Activated naive CD4-positive, alpha-beta T cell treated with anti-CD3 and anti-CD28 coated beads, Interleukin-2, amount 10 ng/mL, durations not matched to agents 7 days and 5 days (primary cell): ENCODE data around the gene NYAP2.

Experiments used
- CTCF ChIA-PET: fragments of 350-600 bp; sonication (Branson Sonifier 250); formaldehyde crosslinking; loops from one replicate; lab custom pipeline; 2021; ENCODE audit warnings: antibody characterized with exemption; lab: Charles Lee
- DNase-seq: peaks from one replicate; pipeline ENCODE4 v3.0.0-alpha.2; 2020
- H3K27ac Mint-ChIP-seq: one replicate; pipeline ENCODE4 v1.8.0; 2021; ENCODE audit warnings: mild to moderate bottlenecking, moderate library complexity, mixed read lengths
- H3K27me3 Mint-ChIP-seq: one replicate; pipeline ENCODE4 v1.8.0; 2021; ENCODE audit warnings: mild to moderate bottlenecking, mixed read lengths
- H3K36me3 Mint-ChIP-seq: one replicate; pipeline ENCODE4 v1.8.0; 2021; ENCODE audit warnings: mixed read lengths
- H3K4me1 Mint-ChIP-seq: one replicate; pipeline ENCODE4 v1.8.0; 2021; ENCODE audit warnings: mixed read lengths
- H3K4me3 Mint-ChIP-seq: one replicate; pipeline ENCODE4 v1.8.0; 2021; ENCODE audit warnings: mild to moderate bottlenecking, moderate library complexity, mixed read lengths
- H3K9me3 Mint-ChIP-seq: one replicate; pipeline ENCODE4 v1.8.0; 2021; ENCODE audit warnings: mixed read lengths

NYAP2 gene

DNA sequence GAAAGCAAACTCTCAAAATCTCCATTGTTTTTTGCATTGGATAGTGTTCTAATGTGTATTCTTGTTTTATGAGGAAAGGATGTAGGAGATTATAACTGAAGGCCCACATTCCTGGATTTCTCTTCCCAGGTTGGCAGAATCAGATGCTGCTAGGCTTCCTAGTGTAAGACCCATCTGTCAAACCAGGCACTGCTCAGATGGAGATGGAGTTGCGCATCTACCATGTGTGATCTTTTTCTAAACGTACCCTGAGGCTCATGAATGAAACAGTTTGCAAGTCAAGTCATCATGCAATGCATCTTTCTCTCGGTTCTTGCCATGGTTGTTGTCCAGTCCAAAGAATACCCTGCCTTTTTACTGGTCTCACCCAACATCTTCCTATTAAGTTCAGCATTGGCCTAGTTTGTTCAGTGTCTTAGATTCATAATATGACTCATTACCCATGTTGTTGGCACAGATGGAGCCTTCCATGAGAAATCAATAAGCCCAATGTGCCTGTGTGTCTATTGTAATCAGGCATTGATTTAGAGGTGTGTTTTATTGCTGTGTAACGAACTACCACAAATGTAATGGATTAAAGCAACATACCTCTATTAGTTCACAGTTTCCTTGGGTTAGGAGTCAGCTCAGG is 127.4 kb downstream of the NYAP2 start:
- Mint-ChIP-seq H3K4me3 (no peak overlapping the region), H3K27ac (no peak overlapping the region)
- CTCF ChIA-PET: no interaction called here

GRCh38 chr2:225531559-225531958 is 132.0 kb downstream of the NYAP2 start:
- Mint-ChIP-seq H3K4me1 (no peaks in the 10 kb centered on the region), H3K9me3 (no peaks in the 10 kb centered on the region), H3K27me3 (no peaks in the 10 kb centered on the region), H3K36me3 (no peaks in the 10 kb centered on the region), H3K27ac (no peak overlapping the region), H3K4me3 (no peak overlapping the region)
- CTCF ChIA-PET: no interaction called here
- no peak for DNase-seq

More for the DNA sequence above, 127.4 kb downstream of the NYAP2 start:
- DNase-seq: no peak
- no peaks in the 10 kb centered on the region for H3K27me3 Mint-ChIP-seq
- H3K9me3 Mint-ChIP-seq: no peaks in the 10 kb centered on the region
- H3K4me1 Mint-ChIP-seq: no peaks in the 10 kb centered on the region
- H3K36me3 Mint-ChIP-seq: no peaks in the 10 kb centered on the region

DNA sequence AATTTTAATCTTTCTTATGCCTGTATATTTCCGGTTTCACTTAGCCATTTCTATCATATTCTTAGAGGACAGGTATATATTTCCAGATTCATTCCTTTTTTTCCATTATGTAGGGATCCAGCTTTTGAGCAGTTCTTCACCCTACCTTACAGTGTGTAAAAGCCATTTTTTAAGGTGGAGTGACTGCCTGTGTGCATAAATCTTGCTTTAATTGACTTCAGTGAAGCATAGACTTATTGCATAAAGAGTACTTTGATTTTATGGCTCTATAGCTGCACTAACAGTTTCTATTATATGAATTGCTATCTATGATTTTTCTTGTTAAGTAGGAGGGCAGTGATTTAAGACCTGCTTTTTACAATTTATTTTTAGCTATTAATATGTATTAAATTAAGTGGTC is 132.6 kb downstream of the NYAP2 start:
- Mint-ChIP-seq H3K27me3 (no peaks in the 10 kb centered on the region), H3K4me1 (no peaks in the 10 kb centered on the region), H3K27ac (no peak overlapping the region), H3K4me3 (no peak overlapping the region), H3K9me3 (no peaks in the 10 kb centered on the region), H3K36me3 (no peaks in the 10 kb centered on the region)
- DNase-seq: no peak
- CTCF ChIA-PET: no interaction called here

DNA sequence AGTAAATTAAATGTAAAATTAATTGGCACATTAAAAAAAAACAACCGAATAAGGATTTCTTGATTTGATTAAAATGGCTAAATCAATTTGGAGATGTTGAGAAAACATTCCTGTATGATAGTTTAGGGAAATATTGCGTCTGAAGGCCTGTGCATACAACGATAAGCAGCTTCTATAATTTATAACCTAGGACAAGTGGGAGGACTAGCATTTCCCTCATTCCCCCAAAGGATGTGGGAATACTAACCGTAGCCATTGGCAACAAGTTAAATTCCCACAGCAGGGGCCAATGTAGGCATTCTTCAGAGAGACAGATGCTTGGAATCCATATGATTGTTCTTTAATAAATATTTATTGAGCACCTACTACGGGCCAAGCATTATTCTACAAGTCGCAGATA is 134.5 kb downstream of the NYAP2 start:
- no peak for DNase-seq
- Mint-ChIP-seq H3K4me3 (no peak overlapping the region), H3K36me3 (no peaks in the 10 kb centered on the region), H3K27me3 (no peaks in the 10 kb centered on the region), H3K9me3 (no peaks in the 10 kb centered on the region), H3K4me1 (no peaks in the 10 kb centered on the region), H3K27ac (no peak overlapping the region)
- CTCF ChIA-PET: no interaction called here

- Mint-ChIP-seq H3K4me1 (no peaks in the 10 kb centered on the region), H3K9me3 (no peaks in the 10 kb centered on the region), H3K4me3 (no peak overlapping the region), H3K27ac (no peak overlapping the region), H3K27me3 (no peaks in the 10 kb centered on the region), H3K36me3 (no peaks in the 10 kb centered on the region)
- CTCF ChIA-PET: no interaction called here
- no peak for DNase-seq
Measured at GRCh38 chr2:225534697-225535096, 135.2 kb downstream of the NYAP2 start.

- no peak for DNase-seq
- H3K36me3 Mint-ChIP-seq: no peaks in the 10 kb centered on the region
- H3K4me1 Mint-ChIP-seq: no peaks in the 10 kb centered on the region
- H3K27me3 Mint-ChIP-seq: no peaks in the 10 kb centered on the region
- CTCF ChIA-PET: no interaction called here
- no peak overlapping the region for H3K27ac Mint-ChIP-seq
- no peaks in the 10 kb centered on the region for H3K9me3 Mint-ChIP-seq
- H3K4me3 Mint-ChIP-seq: no peak overlapping the region
Measured at GRCh38 chr2:225536036-225536435, 136.5 kb downstream of the NYAP2 start.

GRCh38 chr2:225543626-225544025 is 144.1 kb downstream of the NYAP2 start:
- Mint-ChIP-seq H3K4me3 (no peak overlapping the region), H3K36me3 (no peaks in the 10 kb centered on the region), H3K27me3 (no peaks in the 10 kb centered on the region), H3K9me3 (no peaks in the 10 kb centered on the region), H3K27ac (no peak overlapping the region), H3K4me1 (no peaks in the 10 kb centered on the region)
- CTCF ChIA-PET: no interaction called here
- no peak for DNase-seq

- Mint-ChIP-seq H3K27ac (no peak overlapping the region), H3K36me3 (no peaks in the 10 kb centered on the region), H3K9me3 (no peaks in the 10 kb centered on the region), H3K27me3 (no peaks in the 10 kb centered on the region), H3K4me3 (no peak overlapping the region), H3K4me1 (no peaks in the 10 kb centered on the region)
- no peak for DNase-seq
- CTCF ChIA-PET: interaction anchor here (1.2 kb wide), 1 partner anchor 273 kb away, joined by 5 read pairs; no protein-coding TSS in a partner anchor
Measured at GRCh38 chr2:225556461-225556860, 157.0 kb downstream of the NYAP2 start.

DNA sequence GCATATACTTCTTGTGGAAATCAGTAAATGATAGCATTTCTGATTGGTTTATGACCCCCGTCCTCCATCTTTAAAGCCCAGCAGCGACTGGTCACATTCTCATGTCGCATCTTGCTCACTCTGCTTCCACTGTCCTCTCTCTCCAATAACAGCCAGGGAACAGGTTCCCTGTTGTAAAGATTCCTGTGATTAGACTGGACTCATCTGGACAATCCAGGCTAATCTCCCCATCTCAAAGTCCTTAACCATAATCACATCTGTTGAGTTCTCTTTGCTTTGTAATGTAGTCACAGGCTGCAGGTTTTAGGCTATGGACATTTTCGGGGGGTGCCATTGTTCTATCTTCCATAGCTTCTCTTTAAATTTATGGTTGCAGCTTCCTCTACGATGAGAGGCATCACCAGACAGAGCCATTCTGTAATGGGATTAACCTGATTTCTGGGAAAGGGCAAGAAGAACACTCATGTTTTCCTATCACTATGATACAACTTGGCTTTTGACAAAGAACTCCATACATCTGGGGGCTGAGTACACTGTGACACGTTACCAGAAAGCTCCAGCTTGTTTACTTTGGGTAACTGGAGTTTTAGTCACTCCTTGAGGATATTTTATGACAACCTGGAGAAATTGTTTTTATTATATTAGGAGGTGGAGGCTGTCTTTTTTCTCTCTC is 159.0 kb downstream of the NYAP2 start:
- H3K4me3 Mint-ChIP-seq: no peak overlapping the region
- CTCF ChIA-PET: no interaction called here
- H3K27me3 Mint-ChIP-seq: no peaks in the 10 kb centered on the region
- H3K27ac Mint-ChIP-seq: no peak overlapping the region
- H3K36me3 Mint-ChIP-seq: no peaks in the 10 kb centered on the region
- H3K4me1 Mint-ChIP-seq: no peaks in the 10 kb centered on the region
- DNase-seq: no peak
- no peaks in the 10 kb centered on the region for H3K9me3 Mint-ChIP-seq

GRCh38 chr2:225559072-225559415 is 159.5 kb downstream of the NYAP2 start:
- CTCF ChIA-PET: no interaction called here
- DNase-seq: no peak
- Mint-ChIP-seq H3K27me3 (no peaks in the 10 kb centered on the region), H3K36me3 (no peaks in the 10 kb centered on the region), H3K4me3 (no peak overlapping the region), H3K27ac (no peak overlapping the region), H3K9me3 (no peaks in the 10 kb centered on the region), H3K4me1 (no peaks in the 10 kb centered on the region)

- Mint-ChIP-seq H3K4me3 (no peak overlapping the region), H3K36me3 (no peaks in the 10 kb centered on the region), H3K27ac (no peak overlapping the region), H3K4me1 (no peaks in the 10 kb centered on the region), H3K9me3 (no peaks in the 10 kb centered on the region), H3K27me3 (no peaks in the 10 kb centered on the region)
- CTCF ChIA-PET: no interaction called here
- no peak for DNase-seq
Measured at GRCh38 chr2:225566798-225567197, 167.3 kb downstream of the NYAP2 start.

DNA sequence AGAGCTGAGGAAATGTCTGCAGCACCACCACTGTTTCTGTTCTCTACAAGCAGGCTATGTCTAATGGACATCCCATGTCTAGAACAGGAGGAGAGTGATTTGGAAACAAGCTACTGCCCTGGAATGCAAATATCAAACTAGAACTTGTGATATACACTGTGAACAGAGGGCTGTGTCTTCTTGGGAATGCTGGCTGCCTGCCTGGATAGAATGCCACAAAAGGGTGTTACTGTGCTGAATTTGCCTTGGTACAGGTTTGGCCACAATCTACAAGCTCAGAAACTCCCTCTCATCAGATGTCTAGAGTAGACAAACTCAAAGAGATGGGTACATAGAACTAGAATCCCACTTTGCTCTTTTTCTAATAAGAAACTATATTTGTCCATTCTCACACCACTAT is 170.5 kb downstream of the NYAP2 start:
- no peak for DNase-seq
- no peak overlapping the region for H3K27ac Mint-ChIP-seq
- H3K27me3 Mint-ChIP-seq: no peaks in the 10 kb centered on the region
- no peaks in the 10 kb centered on the region for H3K36me3 Mint-ChIP-seq
- CTCF ChIA-PET: no interaction called here
- no peak overlapping the region for H3K4me3 Mint-ChIP-seq
- H3K9me3 Mint-ChIP-seq: no peaks in the 10 kb centered on the region
- H3K4me1 Mint-ChIP-seq: no peaks in the 10 kb centered on the region

GRCh38 chr2:225573603-225574002 is 174.1 kb downstream of the NYAP2 start:
- no peaks in the 10 kb centered on the region for H3K36me3 Mint-ChIP-seq
- no peaks in the 10 kb centered on the region for H3K27me3 Mint-ChIP-seq
- no peak overlapping the region for H3K27ac Mint-ChIP-seq
- H3K4me3 Mint-ChIP-seq: no peak overlapping the region
- H3K9me3 Mint-ChIP-seq: no peaks in the 10 kb centered on the region
- DNase-seq: no peak
- H3K4me1 Mint-ChIP-seq: no peaks in the 10 kb centered on the region
- CTCF ChIA-PET: no interaction called here

DNA sequence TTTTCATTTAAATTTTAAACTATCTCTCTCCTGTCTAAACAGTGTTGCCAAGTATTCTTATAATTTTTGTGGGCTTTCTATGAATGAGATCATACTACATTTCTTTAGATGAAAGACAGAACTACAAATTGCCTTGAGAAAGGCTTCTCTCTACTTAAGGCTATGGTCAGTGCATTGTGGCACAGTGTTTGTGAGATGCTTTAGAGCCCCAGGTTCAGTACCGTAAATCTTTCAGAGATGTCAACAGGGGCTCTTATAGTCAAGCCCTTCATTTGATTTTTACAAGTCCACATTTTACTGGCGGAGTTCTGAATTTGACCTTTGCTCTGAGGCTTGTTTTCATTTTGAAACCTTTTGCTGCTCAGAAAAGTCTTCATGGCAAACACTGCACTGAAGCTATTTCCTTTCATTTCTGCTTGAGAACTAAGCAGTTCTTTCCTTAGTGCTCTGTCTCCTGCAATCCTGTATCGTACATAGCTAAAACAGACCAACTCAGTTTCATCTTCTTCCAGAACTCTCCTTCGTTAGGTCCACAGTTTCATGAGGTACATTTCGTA is 175.2 kb downstream of the NYAP2 start:
- CTCF ChIA-PET: no interaction called here
- no peaks in the 10 kb centered on the region for H3K9me3 Mint-ChIP-seq
- no peaks in the 10 kb centered on the region for H3K4me1 Mint-ChIP-seq
- no peaks in the 10 kb centered on the region for H3K27me3 Mint-ChIP-seq
- no peak overlapping the region for H3K27ac Mint-ChIP-seq
- no peak for DNase-seq
- H3K36me3 Mint-ChIP-seq: no peaks in the 10 kb centered on the region
- H3K4me3 Mint-ChIP-seq: no peak overlapping the region

DNA sequence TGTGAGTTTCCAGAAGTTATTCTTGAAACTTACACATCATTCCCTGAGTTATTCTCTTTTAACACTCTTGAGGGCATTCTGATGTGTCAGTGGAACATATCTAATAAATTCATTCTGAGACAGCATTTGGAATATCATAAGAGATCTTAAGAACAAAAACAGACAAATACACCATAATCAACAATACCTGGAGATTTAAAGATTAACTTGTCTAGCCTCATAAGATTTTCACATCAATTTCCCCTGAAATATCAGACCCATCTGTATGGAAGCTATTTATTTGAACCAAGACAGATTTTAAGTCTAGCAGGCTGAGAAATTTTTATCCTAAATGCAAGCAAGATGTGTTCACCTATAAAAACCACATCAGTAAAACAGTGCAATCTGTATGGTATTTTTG is 181.6 kb downstream of the NYAP2 start:
- CTCF ChIA-PET: no interaction called here
- H3K9me3 Mint-ChIP-seq: no peaks in the 10 kb centered on the region
- H3K27me3 Mint-ChIP-seq: no peaks in the 10 kb centered on the region
- no peak overlapping the region for H3K27ac Mint-ChIP-seq
- no peak for DNase-seq
- no peaks in the 10 kb centered on the region for H3K4me1 Mint-ChIP-seq
- H3K4me3 Mint-ChIP-seq: no peak overlapping the region
- no peaks in the 10 kb centered on the region for H3K36me3 Mint-ChIP-seq
